Measurements from ENCODE around the gene MRFAP1L1. TPM values are rescaled to one million over a fixed set of nuclear protein-coding genes. Genes with fewer than 3 reads are reported as not detected.

MRFAP1L1 gene
- total and polyA plus RNA-seq, 2 donors (not counting 3 experiments of a cell fraction or from before 2014, with no cell fraction given): 28.7 to 42.0 TPM

DNA sequence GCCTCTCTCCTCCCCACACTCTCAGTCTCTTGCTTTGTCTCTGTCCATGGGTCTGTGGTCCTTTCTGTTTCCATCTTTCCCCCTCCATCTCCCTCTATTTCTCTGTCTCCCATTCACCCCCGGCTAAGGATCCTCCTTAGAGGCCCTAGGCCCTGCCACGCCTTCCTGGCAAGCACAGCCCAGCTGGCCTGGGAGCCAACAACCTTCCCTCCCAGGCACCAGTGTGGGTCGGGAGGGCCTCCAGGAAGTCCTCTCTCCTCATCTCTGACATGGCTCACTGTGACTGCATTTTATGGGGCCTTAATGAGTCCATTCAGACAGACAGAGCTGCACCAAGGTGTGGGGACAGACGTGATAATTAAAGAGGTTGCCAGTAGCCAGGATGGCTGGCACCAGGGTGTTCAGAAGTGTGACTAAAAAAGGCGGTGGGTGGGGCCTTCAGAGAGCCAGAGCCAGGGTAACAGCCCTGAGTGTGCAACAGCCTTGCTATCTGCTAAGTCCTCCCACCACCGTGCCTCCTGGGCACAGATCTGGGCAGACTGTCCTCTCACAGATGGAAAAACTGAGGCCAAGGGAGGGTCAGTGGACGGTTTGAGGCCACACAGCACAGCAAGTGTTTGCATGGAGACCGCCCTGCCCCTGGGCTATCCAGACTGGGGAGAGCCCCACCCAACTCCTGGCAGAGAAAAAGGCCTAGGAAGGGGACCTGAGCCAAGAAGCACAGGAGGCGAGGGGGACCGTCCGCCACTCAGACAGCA, 37.8 kb upstream of the MRFAP1L1 start:
- Histone ChIP-seq H3K27ac (ENCODE audit: insufficient read depth, low read depth, low read length) (no peak overlapping the region), H2AFZ (ENCODE audit: low read depth, low read length) (no peak overlapping the region), H3K4me3 (replicated peaks in 1 of 3; ENCODE audit: insufficient read depth in 1 of 3, low read depth in 1 of 3, low read length in 3 of 3) (no peak overlapping the region), H3K4me1 (ENCODE audit: control insufficient read depth, extremely low read depth, insufficient read depth, low read length) (peaks cover 6% of the 10 kb centered on the region), H3K9me3 (replicated peaks; ENCODE audit: control insufficient read depth, insufficient read depth, low read length) (no peaks in the 10 kb centered on the region), H3K9ac (replicated peaks; ENCODE audit: extremely low read depth, insufficient read depth, low read length) (no peak overlapping the region), H3K4me2 (ENCODE audit: insufficient read depth, low read length) (no peak overlapping the region), H3K36me3 (ENCODE audit: control insufficient read depth in 2 of 2, extremely low read depth in 1 of 2, insufficient read depth in 2 of 2, low read length in 2 of 2) (no peaks in the 10 kb centered on the region), H3K9me1 (replicated peaks; ENCODE audit: control insufficient read depth, extremely low read depth, insufficient read depth, low read length) (no peaks in the 10 kb centered on the region), H4K20me1 (replicated peaks; ENCODE audit: control insufficient read depth, extremely low read depth, insufficient read depth, low read length) (no peaks in the 10 kb centered on the region), H3K27me3 (ENCODE audit: control insufficient read depth in 2 of 2, insufficient read depth in 2 of 2, low read length in 2 of 2) (peaks cover 0 to 1% of the 10 kb centered on the region in 2 experiments), H3K79me2 (ENCODE audit: control insufficient read depth, insufficient read depth, low read length) (no peaks in the 10 kb centered on the region)
- CTCF ChIA-PET: no interaction called here
- DNase-seq (ENCODE audit: low read depth, low spot score) (no peak), FAIRE-seq (no peak)
- BruUV-seq (replicated peaks): no TSS peak
- dilution Hi-C loops (cut with MboI; ENCODE audit: extremely low pct_ligation_motif_present, low sequenced_read_pairs) (no loop called here), intact Hi-C loops (cut with micrococcal nuclease) (no loop called here)
- TF ChIP-seq, protein P1, sequence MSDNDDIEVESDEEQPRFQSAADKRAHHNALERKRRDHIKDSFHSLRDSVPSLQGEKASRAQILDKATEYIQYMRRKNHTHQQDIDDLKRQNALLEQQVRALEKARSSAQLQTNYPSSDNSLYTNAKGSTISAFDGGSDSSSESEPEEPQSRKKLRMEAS (IDR thresholded peaks at IDR 0.05; ENCODE audit: insufficient read depth, insufficient read length): no peak
- POLR2A ChIA-PET: no interaction called here

DNA sequence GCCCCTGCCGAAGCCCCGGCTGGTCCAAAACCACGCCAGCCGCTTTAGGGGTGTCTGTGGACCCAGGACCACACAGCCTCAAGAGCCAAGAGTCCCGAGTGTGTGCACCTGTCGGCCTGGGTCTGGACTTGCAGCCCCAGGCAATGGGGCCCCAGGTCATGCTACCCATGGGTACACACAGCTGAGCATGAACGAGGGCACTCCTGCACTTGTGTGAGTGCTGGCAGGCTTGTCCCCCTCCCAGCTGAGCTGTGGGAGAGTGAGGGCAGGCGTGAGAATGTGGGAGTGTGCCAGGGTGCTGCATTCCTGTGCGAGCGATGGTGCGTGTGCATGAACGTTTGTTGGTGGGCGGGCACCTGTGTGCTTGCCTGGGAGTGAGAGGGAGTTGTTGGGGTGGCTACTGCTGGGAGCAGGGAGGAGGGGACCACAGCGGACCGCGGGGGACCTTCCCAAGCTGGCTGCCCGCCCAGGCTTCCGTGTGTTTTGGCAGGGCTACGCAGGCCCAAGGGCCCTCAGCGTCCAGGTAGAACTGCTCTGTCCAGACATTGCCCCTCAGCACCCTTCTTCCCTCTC, 37.1 kb upstream of the MRFAP1L1 start:
- no peak overlapping the region for H3K4me2 ChIP-seq (ENCODE audit: insufficient read depth, low read length)
- H3K9me1 ChIP-seq (replicated peaks; ENCODE audit: control insufficient read depth, extremely low read depth, insufficient read depth, low read length): no peaks in the 10 kb centered on the region
- H3K4me3 ChIP-seq (replicated peaks in 1 of 3; ENCODE audit: insufficient read depth in 1 of 3, low read depth in 1 of 3, low read length in 3 of 3): no peak overlapping the region
- intact Hi-C loops (cut with micrococcal nuclease) (no loop called here), dilution Hi-C loops (cut with MboI; ENCODE audit: extremely low pct_ligation_motif_present, low sequenced_read_pairs) (no loop called here)
- no peak overlapping the region for H2AFZ ChIP-seq (ENCODE audit: low read depth, low read length)
- no peaks in the 10 kb centered on the region for H3K79me2 ChIP-seq (ENCODE audit: control insufficient read depth, insufficient read depth, low read length)
- DNase-seq (ENCODE audit: low read depth, low spot score): no peak
- TF ChIP-seq, protein P1 (IDR thresholded peaks at IDR 0.05; ENCODE audit: insufficient read depth, insufficient read length): no peak
- TF ChIP-seq POLR2AphosphoS5 (IDR thresholded peaks at IDR 0.05; ENCODE audit: insufficient read depth, low read depth, low read length) (no peak), EZH2 (IDR thresholded peaks at IDR 0.05; ENCODE audit: borderline replicate concordance, low read depth, low read length, severe bottlenecking) (no peak), GATA2 (IDR thresholded peaks at IDR 0.05; ENCODE audit: insufficient read depth, insufficient read length, low read depth, low read length) (no peak), JUN (IDR thresholded peaks at IDR 0.05; ENCODE audit: borderline replicate concordance, insufficient read depth, insufficient read length, low read depth) (no peak), FOS (IDR thresholded peaks at IDR 0.05; ENCODE audit: borderline replicate concordance, insufficient read depth, low read length) (no peak), POLR2A (IDR thresholded peaks at IDR 0.05; ENCODE audit: low read depth, low read length) (no peak)
- TF ChIP-seq, protein P2, sequence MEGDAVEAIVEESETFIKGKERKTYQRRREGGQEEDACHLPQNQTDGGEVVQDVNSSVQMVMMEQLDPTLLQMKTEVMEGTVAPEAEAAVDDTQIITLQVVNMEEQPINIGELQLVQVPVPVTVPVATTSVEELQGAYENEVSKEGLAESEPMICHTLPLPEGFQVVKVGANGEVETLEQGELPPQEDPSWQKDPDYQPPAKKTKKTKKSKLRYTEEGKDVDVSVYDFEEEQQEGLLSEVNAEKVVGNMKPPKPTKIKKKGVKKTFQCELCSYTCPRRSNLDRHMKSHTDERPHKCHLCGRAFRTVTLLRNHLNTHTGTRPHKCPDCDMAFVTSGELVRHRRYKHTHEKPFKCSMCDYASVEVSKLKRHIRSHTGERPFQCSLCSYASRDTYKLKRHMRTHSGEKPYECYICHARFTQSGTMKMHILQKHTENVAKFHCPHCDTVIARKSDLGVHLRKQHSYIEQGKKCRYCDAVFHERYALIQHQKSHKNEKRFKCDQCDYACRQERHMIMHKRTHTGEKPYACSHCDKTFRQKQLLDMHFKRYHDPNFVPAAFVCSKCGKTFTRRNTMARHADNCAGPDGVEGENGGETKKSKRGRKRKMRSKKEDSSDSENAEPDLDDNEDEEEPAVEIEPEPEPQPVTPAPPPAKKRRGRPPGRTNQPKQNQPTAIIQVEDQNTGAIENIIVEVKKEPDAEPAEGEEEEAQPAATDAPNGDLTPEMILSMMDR (IDR thresholded peaks at IDR 0.05; ENCODE audit: extremely low read depth in 1 of 2, insufficient read depth in 1 of 2, low read depth in 1 of 2, low read length in 2 of 2): no peak
- no peak overlapping the region for H3K9ac ChIP-seq (replicated peaks; ENCODE audit: extremely low read depth, insufficient read depth, low read length)
- H3K27me3 ChIP-seq (ENCODE audit: control insufficient read depth in 2 of 2, insufficient read depth in 2 of 2, low read length in 2 of 2): peaks cover 0 to 1% of the 10 kb centered on the region in 2 experiments
- no peak for FAIRE-seq
- no peaks in the 10 kb centered on the region for H3K9me3 ChIP-seq (replicated peaks; ENCODE audit: control insufficient read depth, insufficient read depth, low read length)
- no peaks in the 10 kb centered on the region for H4K20me1 ChIP-seq (replicated peaks; ENCODE audit: control insufficient read depth, extremely low read depth, insufficient read depth, low read length)
- ChIA-PET CTCF (no interaction called here), POLR2A (no interaction called here)
- peaks cover 6% of the 10 kb centered on the region for H3K4me1 ChIP-seq (ENCODE audit: control insufficient read depth, extremely low read depth, insufficient read depth, low read length)
- no peaks in the 10 kb centered on the region for H3K36me3 ChIP-seq (ENCODE audit: control insufficient read depth in 2 of 2, extremely low read depth in 1 of 2, insufficient read depth in 2 of 2, low read length in 2 of 2)
- H3K27ac ChIP-seq (ENCODE audit: insufficient read depth, low read depth, low read length): no peak overlapping the region
- BruUV-seq (replicated peaks): no TSS peak

Measured in endothelial cell of umbilical vein (primary cell).